Uterus (tissue), 2 donors: ENCODE data around the gene DACT2.

Experiments
- POLR2A ChIP-seq, 2 donors: fragments of 450-650 bp; IDR thresholded peaks; one replicate each; pipeline ENCODE4 v1.6.1; 2016; ENCODE audit warnings: antibody characterized with exemption in 2 of 2, mild to moderate bottlenecking in 1 of 2, moderate library complexity in 1 of 2
- TF ChIP-seq, protein P1 (sequence below), 4 experiments: fragments of 200-600 bp in 2 of 4; fragments of 450-650 bp in 2 of 4; sonication (generic) in 2 of 4; IDR thresholded peaks; one replicate each; pipeline ENCODE4 v1.5.1; 2016 to 2019; ENCODE audit warnings: antibody characterized with exemption in 4 of 4, mild to moderate bottlenecking in 2 of 4, moderate library complexity in 1 of 4

DNA sequence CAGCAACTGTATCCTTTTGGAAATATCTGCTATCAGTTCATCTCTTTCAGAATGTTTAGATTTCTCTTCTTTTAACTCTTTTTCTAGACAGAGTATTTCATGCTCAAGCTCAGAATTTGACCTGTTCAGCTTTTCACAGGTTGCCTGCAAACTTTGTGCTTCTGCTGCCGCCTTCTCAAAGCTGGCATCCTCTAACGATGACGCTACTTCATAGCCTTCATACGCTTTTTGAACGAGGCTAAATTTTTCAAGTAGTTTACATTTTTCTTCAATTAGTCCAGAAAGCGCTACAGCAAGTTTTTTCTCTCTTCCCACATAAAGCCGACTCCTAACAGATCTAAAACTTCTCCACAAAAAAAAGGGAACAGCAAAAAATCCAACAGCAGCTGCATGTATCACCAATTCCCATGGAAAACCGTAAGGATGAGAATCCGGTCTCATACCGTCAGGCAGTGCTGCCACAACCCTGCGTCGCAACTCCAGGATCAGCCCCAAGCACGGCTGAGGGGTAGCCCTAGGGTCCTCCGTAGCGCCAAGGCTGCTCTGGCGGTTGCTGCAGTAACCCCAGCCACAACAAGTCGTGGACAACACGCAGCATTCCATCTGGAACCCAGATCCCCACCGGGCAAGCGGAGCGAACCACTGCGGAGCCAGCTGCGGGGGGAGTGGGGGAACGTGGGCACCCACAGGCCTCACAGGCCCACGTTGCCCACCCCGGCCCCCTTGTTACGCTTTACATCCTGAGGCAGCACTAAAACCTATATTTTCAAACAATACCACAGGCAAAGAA lies 30.6 kb downstream of the DACT2 start:
- TF ChIP-seq, protein P1, sequence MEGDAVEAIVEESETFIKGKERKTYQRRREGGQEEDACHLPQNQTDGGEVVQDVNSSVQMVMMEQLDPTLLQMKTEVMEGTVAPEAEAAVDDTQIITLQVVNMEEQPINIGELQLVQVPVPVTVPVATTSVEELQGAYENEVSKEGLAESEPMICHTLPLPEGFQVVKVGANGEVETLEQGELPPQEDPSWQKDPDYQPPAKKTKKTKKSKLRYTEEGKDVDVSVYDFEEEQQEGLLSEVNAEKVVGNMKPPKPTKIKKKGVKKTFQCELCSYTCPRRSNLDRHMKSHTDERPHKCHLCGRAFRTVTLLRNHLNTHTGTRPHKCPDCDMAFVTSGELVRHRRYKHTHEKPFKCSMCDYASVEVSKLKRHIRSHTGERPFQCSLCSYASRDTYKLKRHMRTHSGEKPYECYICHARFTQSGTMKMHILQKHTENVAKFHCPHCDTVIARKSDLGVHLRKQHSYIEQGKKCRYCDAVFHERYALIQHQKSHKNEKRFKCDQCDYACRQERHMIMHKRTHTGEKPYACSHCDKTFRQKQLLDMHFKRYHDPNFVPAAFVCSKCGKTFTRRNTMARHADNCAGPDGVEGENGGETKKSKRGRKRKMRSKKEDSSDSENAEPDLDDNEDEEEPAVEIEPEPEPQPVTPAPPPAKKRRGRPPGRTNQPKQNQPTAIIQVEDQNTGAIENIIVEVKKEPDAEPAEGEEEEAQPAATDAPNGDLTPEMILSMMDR (IDR thresholded peaks at IDR 0.05), result no peak
- TF ChIP-seq POLR2A (IDR thresholded peaks at IDR 0.05), result no peak
